GM12878 (cell line): ENCODE data around the gene REPIN1. TPM values are rescaled to one million over a fixed set of nuclear protein-coding genes. Genes with fewer than 3 reads are reported as not detected.

Experiments used
- ATAC-seq: fragments of 200-7000 bp; cut with Tn5 transposase; 3 replicates; pipeline ENCODE4 v1.9.1; 2020; ENCODE audit warnings: mild to moderate bottlenecking, moderate library complexity
- BruUV-seq: library from RNA; stranded (reverse); fragments of 400-500 nt; replicated peaks from 2 replicates; lab custom pipeline; 2021; lab: Mats Ljungman, UMichigan
- CTCF ChIA-PET: fragments of 300-600 bp; sonication (Branson Sonifier 250); formaldehyde crosslinking; extraction: SDS; loops from one replicate; lab custom pipeline; 2021; ENCODE audit warnings: inconsistent platforms; lab: Yijun Ruan, JAX
- POLR2A ChIA-PET: fragments of 350-600 bp; formaldehyde crosslinking; extraction: SDS; loops from one replicate; lab custom pipeline; 2021; ENCODE audit warnings: inconsistent platforms; lab: Charles Lee
- RAD21 ChIA-PET: fragments of 300-600 bp; sonication (Branson Sonifier 250); formaldehyde crosslinking; loops from one replicate; lab custom pipeline; 2023; ENCODE audit warnings: antibody characterized with exemption; ENCODE audit not compliant: unreplicated experiment; lab: Charles Lee
- SMC1A ChIA-PET: fragments of 300-600 bp; sonication (Branson Sonifier 250); formaldehyde crosslinking; loops from one replicate; lab custom pipeline; 2023; ENCODE audit not compliant: unreplicated experiment, uncharacterized antibody; lab: Charles Lee
- DNase-seq: peaks from one replicate; pipeline ENCODE4 v3.0.0-alpha.2; 2011; ENCODE audit warnings: low read depth, low spot score
- FAIRE-seq: peaks from 3 replicates; lab custom pipeline; 2011; peaks lifted over from hg19 to GRCh38; lab: Jason Lieb, UNC
- H2AFZ ChIP-seq: 2 replicates; pipeline ENCODE4 v1.6.0; 2011; ENCODE audit warnings: low read depth, low read length, control low read depth; ENCODE audit not compliant: control insufficient read depth
- H3K27ac ChIP-seq: 2 replicates; pipeline ENCODE4 v1.5.1; 2011; ENCODE audit warnings: control low read depth; ENCODE audit not compliant: control insufficient read depth, insufficient read depth
- H3K27me3 ChIP-seq, 2 experiments: replicated peaks in 1 of 2; 2 replicates each; pipeline versions ENCODE4 v1.6.0 to v1.6.1; 2011; ENCODE audit warnings: low read length in 1 of 2; ENCODE audit not compliant: control insufficient read depth in 2 of 2, insufficient read depth in 2 of 2
- H3K36me3 ChIP-seq, 2 experiments: 2 replicates each; pipeline ENCODE4 v1.5.1; 2011; ENCODE audit warnings: low read length in 1 of 2; ENCODE audit not compliant: control insufficient read depth in 2 of 2, insufficient read depth in 2 of 2
- H3K4me1 ChIP-seq: 2 replicates; pipeline ENCODE4 v1.6.1; 2011; ENCODE audit warnings: mild to moderate bottlenecking, low read length, moderate library complexity, mixed read lengths; ENCODE audit not compliant: control insufficient read depth, insufficient read depth
- H3K4me2 ChIP-seq: 2 replicates; pipeline ENCODE4 v1.6.0; 2011; ENCODE audit warnings: control low read depth; ENCODE audit not compliant: control insufficient read depth, insufficient read depth
- H3K4me3 ChIP-seq: fragments of 200-600 bp; sonication (generic); 2 replicates; pipeline ENCODE4 v1.5.1; 2016
- H3K79me2 ChIP-seq: 2 replicates; pipeline ENCODE4 v1.6.0; 2011; ENCODE audit warnings: low read length; ENCODE audit not compliant: control insufficient read depth, insufficient read depth
- H3K9ac ChIP-seq: 2 replicates; pipeline ENCODE4 v1.8.0; 2011; ENCODE audit warnings: low read length, control low read depth, mixed read lengths; ENCODE audit not compliant: control insufficient read depth, insufficient read depth
- H3K9me3 ChIP-seq: replicated peaks from 3 replicates; pipeline ENCODE4 v1.5.1; 2011; ENCODE audit warnings: mild to moderate bottlenecking, low read length; ENCODE audit not compliant: control insufficient read depth, insufficient read depth
- H4K20me1 ChIP-seq: 2 replicates; pipeline ENCODE4 v1.6.0; 2011; ENCODE audit not compliant: control insufficient read depth, insufficient read depth
- CTCF ChIP-seq, 3 experiments: IDR thresholded peaks in 2 of 3; conservative IDR thresholded peaks in 1 of 3; 2 replicates each; pipeline ENCODE4 v1.5.1; 2011; ENCODE audit warnings: low read depth in 3 of 3, low read length in 3 of 3, mild to moderate bottlenecking in 3 of 3, control low read depth in 2 of 3, moderate library complexity in 2 of 3, inconsistent platforms in 1 of 3, mixed read lengths in 1 of 3; ENCODE audit not compliant: control insufficient read depth in 2 of 3, insufficient read depth in 1 of 3; ENCODE audit errors: extremely low read depth in 1 of 3
- IKZF2 ChIP-seq, 2 experiments: fragments of 450-650 bp; IDR thresholded peaks; 2 replicates each; pipeline ENCODE4 v1.6.1; 2017; ENCODE audit warnings: mild to moderate bottlenecking in 2 of 2, moderate library complexity in 2 of 2
- KLF5 ChIP-seq: fragments of 450-650 bp; IDR thresholded peaks from 2 replicates; pipeline ENCODE4 v1.6.1; 2014; ENCODE audit warnings: mild to moderate bottlenecking; ENCODE audit not compliant: partially characterized antibody
- MLLT1 ChIP-seq: fragments of 450-650 bp; IDR thresholded peaks from 2 replicates; pipeline ENCODE4 v1.6.1; 2016; ENCODE audit warnings: mild to moderate bottlenecking
- POU2F2 ChIP-seq: IDR thresholded peaks from 3 replicates; pipeline ENCODE4 v1.6.1; 2011; ENCODE audit warnings: low read depth, mild to moderate bottlenecking, low read length, borderline replicate concordance
- RAD21 ChIP-seq: IDR thresholded peaks from 2 replicates; pipeline ENCODE4 v1.6.1; 2011; ENCODE audit warnings: mild to moderate bottlenecking, low read depth, low read length, moderate library complexity; ENCODE audit not compliant: insufficient read depth
- RUNX3 ChIP-seq: IDR thresholded peaks from 2 replicates; pipeline ENCODE4 v1.6.1; 2012; ENCODE audit warnings: low read length, inconsistent platforms
- SMC3 ChIP-seq: IDR thresholded peaks from 2 replicates; pipeline ENCODE4 v1.6.1; 2011; ENCODE audit warnings: low read length, improper control_type of control experiment, borderline replicate concordance
- ZNF384 ChIP-seq: IDR thresholded peaks from 2 replicates; pipeline ENCODE4 v1.6.1; 2012; ENCODE audit warnings: low read depth, mild to moderate bottlenecking, low read length, improper control_type of control experiment, borderline replicate concordance
- WGBS: methylation state at CpG from one replicate; pipeline ENCODE4 v1.1.6; 2016; ENCODE audit warnings: low lambda C conversion rate; ENCODE audit not compliant: insufficient replicate concordance, insufficient coverage; ENCODE audit errors: missing lambda C conversion rate; 5-methylcytosine and 5-hydroxymethylcytosine counted together
- in situ Hi-C: fragments of 300-500 bp; cut with MboI; formaldehyde crosslinking; loops from 9 replicates; pipeline ENCODE4 v1.14.3; 2018; ENCODE audit warnings: mixed read lengths
- intact Hi-C: fragments of 100-400 bp; cut with micrococcal nuclease; formaldehyde crosslinking; loops from one replicate; pipeline ENCODE4 v1.14.2; 2022; ENCODE audit not compliant: unreplicated experiment
- polyA plus RNA-seq, 11 experiments: library from polyadenylated mRNA; depleted of rRNA in 4 of 11; unstranded in 6 of 11; stranded (reverse) in 5 of 11; fragments of >200 nt; fragmentation: Nextera tagmentation in 4 of 11; fragmentation: Illumina TruSeq in 1 of 11; extraction: Ambion mirVana in 4 of 11; extraction: Trizol in 1 of 11; gene quantifications; 1 replicate in 1 of 11; 2 replicates in 10 of 11; pipeline versions ENCODE4 v1.2.1 to v1.2.3, GENCODE V29; 2011 to 2016; ENCODE audit warnings: inconsistent platforms in 2 of 11, missing spikeins in 2 of 11, low read depth in 1 of 11
- total RNA-seq, 4 experiments: library from RNA; depleted of rRNA in 3 of 4; stranded (reverse); fragments of >200 nt in 3 of 4; fragmentation: Illumina TruSeq in 1 of 4; extraction: Trizol in 1 of 4; gene quantifications; 2 replicates each; pipeline versions ENCODE4 v1.2.1 to v1.2.3, GENCODE V29; 2013 to 2021
- TF ChIP-seq, protein P1 (sequence below): fragments of 450-650 bp; IDR thresholded peaks from 2 replicates; pipeline ENCODE4 v1.6.1; 2017; ENCODE audit warnings: mild to moderate bottlenecking, low read depth, inconsistent platforms; ENCODE audit not compliant: poor library complexity, severe bottlenecking

REPIN1 gene
- total and polyA plus RNA-seq, 10 of the 15 experiments (the other 5 are each of a cell fraction or from before 2014, with no cell fraction given) = 5.1 to 172 (median 76.9) TPM

GRCh38 chr7:150356265-150356897, 12.2 kb upstream of the REPIN1 start:
- no peaks in the 10 kb centered on the region for H3K27me3 ChIP-seq
- TF ChIP-seq ZNF384 (peak; percentile 61; the same call in 1 of the 2 replicates), SMC3 (peak; percentile 73; the same call in 1 of the 2 replicates), CTCF (IDR thresholded peaks at IDR 0.05 in 2 of 3, conservative IDR thresholded peaks at IDR 0.05 in 1 of 3; ENCODE audit: control insufficient read depth in 2 of 3, extremely low read depth in 1 of 3, insufficient read depth in 1 of 3, low read depth in 3 of 3, low read length in 3 of 3) (peak; percentile 62 to 73 (median 64)), IKZF2 (IDR thresholded peaks at IDR 0.05) (no peak), POU2F2 (no peak), KLF5 (no peak), MLLT1 (0 out of 2 replicates have a peak, but pooled peaks have one; percentile 34), RUNX3 (peak; percentile 16; the same call in 1 of the 2 replicates), RAD21 (peak; percentile 73)
- TF ChIP-seq, protein P1, sequence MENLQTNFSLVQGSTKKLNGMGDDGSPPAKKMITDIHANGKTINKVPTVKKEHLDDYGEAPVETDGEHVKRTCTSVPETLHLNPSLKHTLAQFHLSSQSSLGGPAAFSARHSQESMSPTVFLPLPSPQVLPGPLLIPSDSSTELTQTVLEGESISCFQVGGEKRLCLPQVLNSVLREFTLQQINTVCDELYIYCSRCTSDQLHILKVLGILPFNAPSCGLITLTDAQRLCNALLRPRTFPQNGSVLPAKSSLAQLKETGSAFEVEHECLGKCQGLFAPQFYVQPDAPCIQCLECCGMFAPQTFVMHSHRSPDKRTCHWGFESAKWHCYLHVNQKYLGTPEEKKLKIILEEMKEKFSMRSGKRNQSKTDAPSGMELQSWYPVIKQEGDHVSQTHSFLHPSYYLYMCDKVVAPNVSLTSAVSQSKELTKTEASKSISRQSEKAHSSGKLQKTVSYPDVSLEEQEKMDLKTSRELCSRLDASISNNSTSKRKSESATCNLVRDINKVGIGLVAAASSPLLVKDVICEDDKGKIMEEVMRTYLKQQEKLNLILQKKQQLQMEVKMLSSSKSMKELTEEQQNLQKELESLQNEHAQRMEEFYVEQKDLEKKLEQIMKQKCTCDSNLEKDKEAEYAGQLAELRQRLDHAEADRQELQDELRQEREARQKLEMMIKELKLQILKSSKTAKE = peak; percentile 23
- no peaks in the 10 kb centered on the region for H3K9me3 ChIP-seq
- H3K79me2 ChIP-seq = no peaks in the 10 kb centered on the region
- peak overlapping the region; percentile 72; the same call in 1 of the 2 replicates for H2AFZ ChIP-seq
- no peaks in the 10 kb centered on the region for H3K36me3 ChIP-seq
- SMC1A ChIA-PET = interaction anchor here (0.6 to 6.5 kb wide), 17 partner anchors 9 to 400 kb away, joined by 3 to 48 read pairs (median 6); a partner anchor contains a TSS
- peaks cover 20% of the 10 kb centered on the region for H3K4me1 ChIP-seq
- no TSS peak for BruUV-seq
- CTCF ChIA-PET = interaction anchor here (0.7 to 4.9 kb wide), 23 partner anchors 10 to 1191 kb away, joined by 3 to 72 read pairs (median 10); a partner anchor contains a TSS
- FAIRE-seq = peak; percentile 57
- intact Hi-C loops (loop anchor here (1.0 to 5.0 kb wide), 2 partner anchors 34 to 65 kb away; partner anchors contain the start of genes ACTR3C and LRRC61), in situ Hi-C loops (no loop called here)
- no peak overlapping the region for H3K27ac ChIP-seq
- ATAC-seq = peak; percentile 53
- RAD21 ChIA-PET = interaction anchor here (0.9 to 4.7 kb wide), 11 partner anchors 10 to 68 kb away, joined by 3 to 26 read pairs (median 5); partner anchors contain the start of gene REPIN1
- no peak overlapping the region for H3K9ac ChIP-seq
- WGBS = 16% methylated on average over 6 of the region's 6 CpGs
- DNase-seq = no peak
- no peak overlapping the region for H3K4me2 ChIP-seq
- POLR2A ChIA-PET = interaction anchor here (0.7 to 1.6 kb wide), 5 partner anchors 10 to 62 kb away, joined by 3 to 5 read pairs (median 4); no protein-coding TSS in a partner anchor
- H4K20me1 ChIP-seq = no peaks in the 10 kb centered on the region
- no peak overlapping the region for H3K4me3 ChIP-seq
